SK-N-SH (cell line): Measurements from ENCODE around the gene ERAL1.

ENCODE experiments used
- CHD2 ChIP-seq: fragments of 150-350 bp; IDR thresholded peaks from 2 replicates; pipeline ENCODE4 v1.6.1; 2018; ENCODE audit warnings: low read length; ENCODE audit not compliant: partially characterized antibody
- EP300 ChIP-seq, 2 experiments: IDR thresholded peaks; 2 replicates each; pipeline versions ENCODE4 v1.4.0 to v1.6.1; 2012; ENCODE audit warnings: borderline replicate concordance in 1 of 2, low read depth in 1 of 2, low read length in 1 of 2
- EZH2phosphoT487 ChIP-seq: fragments of 200-600 bp; sonication (generic); IDR thresholded peaks from 2 replicates; pipeline ENCODE4 v1.6.1; 2017; ENCODE audit warnings: low read depth, mixed run types, mild to moderate bottlenecking, antibody characterized with exemption, moderate library complexity, borderline replicate concordance
- FOXM1 ChIP-seq: IDR thresholded peaks from 2 replicates; pipeline ENCODE4 v1.4.0; 2012; ENCODE audit warnings: low read depth, mild to moderate bottlenecking
- JUND ChIP-seq: IDR thresholded peaks from 2 replicates; pipeline ENCODE4 v1.4.0; 2012
- RAD21 ChIP-seq: IDR thresholded peaks from 2 replicates; pipeline ENCODE4 v1.6.1; 2012; ENCODE audit warnings: mild to moderate bottlenecking, low read length
- RXRA ChIP-seq: IDR thresholded peaks from 2 replicates; pipeline ENCODE4 v1.4.0; 2012; ENCODE audit warnings: low read depth, mild to moderate bottlenecking, borderline replicate concordance
- SIN3A ChIP-seq: IDR thresholded peaks from 2 replicates; pipeline ENCODE4 v1.6.1; 2012; ENCODE audit warnings: low read depth, mild to moderate bottlenecking, low read length, moderate library complexity, borderline replicate concordance
- TCF12 ChIP-seq: IDR thresholded peaks from 2 replicates; pipeline ENCODE4 v1.4.0; 2012
- TEAD4 ChIP-seq: IDR thresholded peaks from 2 replicates; pipeline ENCODE4 v1.4.0; 2012; ENCODE audit warnings: mild to moderate bottlenecking, borderline replicate concordance; ENCODE audit not compliant: insufficient read depth
- TF ChIP-seq, protein P1 (sequence below): fragments of 150-350 bp; IDR thresholded peaks from 2 replicates; pipeline ENCODE4 v1.6.1; 2016; ENCODE audit warnings: mild to moderate bottlenecking, low read depth, low read length
- TF ChIP-seq, protein P2 (sequence below): fragments of 200-600 bp; sonication (generic); IDR thresholded peaks from 2 replicates; pipeline ENCODE4 v1.6.1; 2017; ENCODE audit warnings: antibody characterized with exemption, mild to moderate bottlenecking, moderate library complexity

DNA sequence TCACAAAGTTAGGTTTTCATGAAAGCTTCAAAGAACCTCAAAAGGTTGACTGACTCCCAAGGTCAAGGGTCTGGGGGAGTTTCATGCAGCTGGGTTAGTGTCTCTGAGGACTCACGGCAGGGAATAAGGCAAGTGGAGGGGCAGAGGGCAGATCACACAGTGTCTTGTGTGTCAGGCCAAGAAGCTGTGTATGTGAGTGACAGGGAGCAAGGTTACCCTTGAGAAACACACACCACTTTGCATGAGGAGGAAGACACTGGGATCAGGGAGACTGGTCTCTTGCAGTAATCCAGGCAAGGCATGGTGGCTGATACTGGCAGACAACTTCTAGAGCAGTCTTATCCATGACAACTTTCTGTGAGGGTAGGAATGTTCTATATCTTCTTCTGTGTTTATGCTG, 36.4 kb downstream of the ERAL1 start:
- TF ChIP-seq JUND: no peak
- TF ChIP-seq TCF12: no peak
- TF ChIP-seq CHD2: no peak
- no peak for TF ChIP-seq FOXM1
- no peak for TF ChIP-seq TEAD4
- TF ChIP-seq, protein P1, sequence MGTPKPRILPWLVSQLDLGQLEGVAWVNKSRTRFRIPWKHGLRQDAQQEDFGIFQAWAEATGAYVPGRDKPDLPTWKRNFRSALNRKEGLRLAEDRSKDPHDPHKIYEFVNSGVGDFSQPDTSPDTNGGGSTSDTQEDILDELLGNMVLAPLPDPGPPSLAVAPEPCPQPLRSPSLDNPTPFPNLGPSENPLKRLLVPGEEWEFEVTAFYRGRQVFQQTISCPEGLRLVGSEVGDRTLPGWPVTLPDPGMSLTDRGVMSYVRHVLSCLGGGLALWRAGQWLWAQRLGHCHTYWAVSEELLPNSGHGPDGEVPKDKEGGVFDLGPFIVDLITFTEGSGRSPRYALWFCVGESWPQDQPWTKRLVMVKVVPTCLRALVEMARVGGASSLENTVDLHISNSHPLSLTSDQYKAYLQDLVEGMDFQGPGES: no peak
- no peak for TF ChIP-seq SIN3A
- no peak for TF ChIP-seq RXRA
- TF ChIP-seq EP300 (IDR thresholded peaks at IDR 0.05; ENCODE audit: borderline replicate concordance in 1 of 2, low read depth in 1 of 2, low read length in 1 of 2): no peak
- TF ChIP-seq, protein P2, sequence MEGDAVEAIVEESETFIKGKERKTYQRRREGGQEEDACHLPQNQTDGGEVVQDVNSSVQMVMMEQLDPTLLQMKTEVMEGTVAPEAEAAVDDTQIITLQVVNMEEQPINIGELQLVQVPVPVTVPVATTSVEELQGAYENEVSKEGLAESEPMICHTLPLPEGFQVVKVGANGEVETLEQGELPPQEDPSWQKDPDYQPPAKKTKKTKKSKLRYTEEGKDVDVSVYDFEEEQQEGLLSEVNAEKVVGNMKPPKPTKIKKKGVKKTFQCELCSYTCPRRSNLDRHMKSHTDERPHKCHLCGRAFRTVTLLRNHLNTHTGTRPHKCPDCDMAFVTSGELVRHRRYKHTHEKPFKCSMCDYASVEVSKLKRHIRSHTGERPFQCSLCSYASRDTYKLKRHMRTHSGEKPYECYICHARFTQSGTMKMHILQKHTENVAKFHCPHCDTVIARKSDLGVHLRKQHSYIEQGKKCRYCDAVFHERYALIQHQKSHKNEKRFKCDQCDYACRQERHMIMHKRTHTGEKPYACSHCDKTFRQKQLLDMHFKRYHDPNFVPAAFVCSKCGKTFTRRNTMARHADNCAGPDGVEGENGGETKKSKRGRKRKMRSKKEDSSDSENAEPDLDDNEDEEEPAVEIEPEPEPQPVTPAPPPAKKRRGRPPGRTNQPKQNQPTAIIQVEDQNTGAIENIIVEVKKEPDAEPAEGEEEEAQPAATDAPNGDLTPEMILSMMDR: no peak
- TF ChIP-seq EZH2phosphoT487: no peak
- no peak for TF ChIP-seq RAD21
